Osteoblast (primary cell): Measurements from ENCODE around the gene PCDHGA12. TPM values are rescaled to one million over a fixed set of nuclear protein-coding genes. Genes with fewer than 3 reads are reported as not detected.

ENCODE experiments used
- DNase-seq: peaks from one replicate; pipeline ENCODE4 v3.0.0; 2011; ENCODE audit warnings: low spot score, mixed read lengths; ENCODE audit not compliant: insufficient read length; ENCODE audit errors: missing footprints
- H2AFZ ChIP-seq: 2 replicates; pipeline ENCODE4 v1.6.0; 2011; ENCODE audit warnings: mild to moderate bottlenecking, low read length
- H3K27ac ChIP-seq: 2 replicates; pipeline ENCODE4 v1.5.1; 2011; ENCODE audit warnings: mild to moderate bottlenecking, low read depth, low read length, moderate library complexity
- H3K27me3 ChIP-seq: 2 replicates; pipeline ENCODE4 v1.6.0; 2012; ENCODE audit warnings: mild to moderate bottlenecking, control low read depth, inconsistent platforms, low read length, moderate library complexity; ENCODE audit not compliant: insufficient read depth
- H3K36me3 ChIP-seq: 2 replicates; pipeline ENCODE4 v1.5.1; 2011; ENCODE audit warnings: mild to moderate bottlenecking, low read length, control low read depth, moderate library complexity; ENCODE audit not compliant: insufficient read depth
- H3K4me1 ChIP-seq: 2 replicates; pipeline ENCODE4 v1.5.1; 2011; ENCODE audit warnings: mild to moderate bottlenecking, low read length, control low read depth, moderate library complexity; ENCODE audit not compliant: insufficient read depth
- H3K4me2 ChIP-seq: 2 replicates; pipeline ENCODE4 v1.6.0; 2011; ENCODE audit warnings: mild to moderate bottlenecking, low read length; ENCODE audit not compliant: insufficient read depth
- H3K4me3 ChIP-seq: fragments of 200-600 bp; sonication (generic); 3 replicates; pipeline ENCODE4 v1.5.1; 2012; ENCODE audit warnings: mild to moderate bottlenecking, low read length, inconsistent platforms; ENCODE audit not compliant: insufficient read depth
- H3K79me2 ChIP-seq: 2 replicates; pipeline ENCODE4 v1.6.0; 2012; ENCODE audit warnings: mild to moderate bottlenecking, low read length, control low read depth, inconsistent platforms; ENCODE audit not compliant: insufficient read depth
- H3K9me3 ChIP-seq: 2 replicates; pipeline ENCODE4 v1.5.1; 2011; ENCODE audit warnings: low read depth, low read length, control low read depth
- H4K20me1 ChIP-seq: 2 replicates; pipeline ENCODE4 v1.6.0; 2012; ENCODE audit warnings: mild to moderate bottlenecking, low read length, control low read depth; ENCODE audit not compliant: insufficient read depth
- total RNA-seq: library from RNA; depleted of rRNA; stranded (reverse); fragments of >200 nt; gene quantifications from 2 replicates; pipeline ENCODE4 v1.2.3, GENCODE V29; 2012
- TF ChIP-seq, protein P1 (sequence below): IDR thresholded peaks from 2 replicates; pipeline ENCODE4 v1.5.1; 2011; ENCODE audit warnings: mild to moderate bottlenecking, low read depth, low read length, moderate library complexity; ENCODE audit errors: extremely low read depth

Gene PCDHGA12
- total RNA-seq, 1 donor: 20.6 TPM

DNA sequence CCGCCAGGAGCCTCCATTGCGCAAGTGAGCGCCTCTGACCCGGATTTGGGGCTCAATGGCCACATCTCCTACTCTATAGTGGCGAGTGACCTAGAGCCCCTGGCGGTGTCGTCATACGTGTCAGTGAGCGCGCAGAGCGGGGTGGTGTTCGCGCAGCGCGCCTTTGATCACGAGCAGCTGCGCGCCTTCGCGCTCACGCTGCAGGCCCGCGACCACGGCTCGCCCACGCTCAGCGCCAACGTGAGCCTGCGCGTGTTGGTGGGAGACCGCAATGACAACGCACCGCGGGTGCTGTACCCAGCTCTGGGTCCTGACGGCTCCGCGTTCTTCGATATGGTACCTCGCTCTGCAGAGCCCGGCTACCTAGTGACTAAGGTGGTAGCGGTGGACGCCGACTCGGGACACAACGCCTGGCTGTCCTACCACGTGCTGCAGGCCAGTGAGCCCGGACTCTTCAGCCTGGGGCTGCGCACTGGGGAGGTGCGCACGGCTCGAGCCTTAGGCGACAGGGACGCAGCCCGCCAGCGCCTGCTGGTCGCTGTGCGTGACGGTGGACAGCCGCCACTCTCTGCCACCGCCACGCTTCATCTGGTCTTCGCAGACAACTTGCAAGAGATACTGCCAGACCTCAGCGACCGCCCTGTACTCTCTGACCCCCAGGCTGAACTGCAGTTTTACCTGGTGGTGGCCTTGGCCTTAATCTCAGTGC is 20.6 kb upstream of the PCDHGA12 start:
- no peak for DNase-seq
- H3K9me3 ChIP-seq: peaks cover 3% of the 10 kb centered on the region
- H3K4me1 ChIP-seq: no peaks in the 10 kb centered on the region
- no peaks in the 10 kb centered on the region for H3K79me2 ChIP-seq
- H3K4me3 ChIP-seq: no peak overlapping the region
- H3K4me2 ChIP-seq: no peak overlapping the region
- H2AFZ ChIP-seq: no peak overlapping the region
- H3K36me3 ChIP-seq: no peaks in the 10 kb centered on the region
- TF ChIP-seq, protein P1, sequence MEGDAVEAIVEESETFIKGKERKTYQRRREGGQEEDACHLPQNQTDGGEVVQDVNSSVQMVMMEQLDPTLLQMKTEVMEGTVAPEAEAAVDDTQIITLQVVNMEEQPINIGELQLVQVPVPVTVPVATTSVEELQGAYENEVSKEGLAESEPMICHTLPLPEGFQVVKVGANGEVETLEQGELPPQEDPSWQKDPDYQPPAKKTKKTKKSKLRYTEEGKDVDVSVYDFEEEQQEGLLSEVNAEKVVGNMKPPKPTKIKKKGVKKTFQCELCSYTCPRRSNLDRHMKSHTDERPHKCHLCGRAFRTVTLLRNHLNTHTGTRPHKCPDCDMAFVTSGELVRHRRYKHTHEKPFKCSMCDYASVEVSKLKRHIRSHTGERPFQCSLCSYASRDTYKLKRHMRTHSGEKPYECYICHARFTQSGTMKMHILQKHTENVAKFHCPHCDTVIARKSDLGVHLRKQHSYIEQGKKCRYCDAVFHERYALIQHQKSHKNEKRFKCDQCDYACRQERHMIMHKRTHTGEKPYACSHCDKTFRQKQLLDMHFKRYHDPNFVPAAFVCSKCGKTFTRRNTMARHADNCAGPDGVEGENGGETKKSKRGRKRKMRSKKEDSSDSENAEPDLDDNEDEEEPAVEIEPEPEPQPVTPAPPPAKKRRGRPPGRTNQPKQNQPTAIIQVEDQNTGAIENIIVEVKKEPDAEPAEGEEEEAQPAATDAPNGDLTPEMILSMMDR: no peak
- H3K27ac ChIP-seq: no peak overlapping the region
- peaks cover 3% of the 10 kb centered on the region for H4K20me1 ChIP-seq
- peaks cover 11% of the 10 kb centered on the region for H3K27me3 ChIP-seq

DNA sequence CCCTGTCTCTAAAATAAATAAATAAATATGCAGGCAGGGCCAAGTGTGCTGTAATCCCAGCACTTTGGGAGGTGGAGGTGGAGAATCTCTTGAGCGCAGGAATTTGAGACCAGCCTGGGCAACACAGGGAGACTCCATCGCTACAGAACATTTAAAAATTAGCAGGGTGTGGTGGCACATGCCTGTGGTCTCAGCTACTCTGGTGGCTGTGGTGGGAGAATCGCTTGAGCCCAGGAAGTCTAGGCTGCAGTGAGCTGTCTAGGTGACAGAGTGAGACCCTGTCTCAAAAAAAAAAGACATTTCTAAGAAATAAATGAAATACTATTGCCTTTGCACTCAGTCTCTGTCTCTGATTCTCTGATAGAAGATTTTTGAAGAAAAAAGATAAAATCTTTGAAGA is 18.7 kb upstream of the PCDHGA12 start:
- no peaks in the 10 kb centered on the region for H3K4me1 ChIP-seq
- no peaks in the 10 kb centered on the region for H3K36me3 ChIP-seq
- H3K27ac ChIP-seq: no peak overlapping the region
- peaks cover 11% of the 10 kb centered on the region for H3K27me3 ChIP-seq
- H3K4me3 ChIP-seq: no peak overlapping the region
- TF ChIP-seq, protein P1: no peak
- peaks cover 3% of the 10 kb centered on the region for H3K9me3 ChIP-seq
- H3K4me2 ChIP-seq: no peak overlapping the region
- no peaks in the 10 kb centered on the region for H3K79me2 ChIP-seq
- no peaks in the 10 kb centered on the region for H4K20me1 ChIP-seq
- no peak overlapping the region for H2AFZ ChIP-seq
- no peak for DNase-seq

DNA sequence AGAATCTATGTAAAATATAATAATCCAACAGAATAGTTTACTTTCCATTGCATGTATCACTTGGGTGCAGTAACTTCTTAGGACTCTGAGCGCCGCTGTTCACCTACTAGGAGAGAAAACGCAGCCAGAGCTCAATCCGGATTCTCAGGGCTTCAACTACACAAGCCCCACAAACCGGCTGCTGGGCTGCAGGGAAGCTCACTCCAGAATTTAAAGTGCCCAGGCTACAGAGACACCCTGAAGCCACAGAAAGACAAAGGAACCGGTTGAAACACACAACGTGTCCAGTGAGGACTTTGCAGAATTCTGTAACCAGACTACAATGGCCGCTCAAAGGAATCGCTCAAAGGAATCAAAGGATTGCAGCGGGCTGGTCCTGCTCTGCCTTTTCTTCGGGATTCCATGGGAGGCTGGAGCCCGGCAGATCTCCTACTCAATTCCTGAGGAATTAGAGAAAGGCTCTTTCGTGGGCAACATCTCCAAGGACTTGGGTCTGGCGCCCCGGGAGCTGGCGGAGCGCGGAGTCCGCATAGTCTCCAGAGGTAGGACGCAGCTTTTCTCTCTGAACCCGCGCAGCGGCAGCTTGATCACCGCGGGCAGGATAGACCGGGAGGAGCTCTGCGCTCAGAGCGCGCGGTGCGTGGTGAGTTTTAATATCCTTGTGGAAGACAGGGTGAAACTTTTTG is 17.3 kb upstream of the PCDHGA12 start, which contains the start of gene PCDHGA10:
TSS of gene PCDHGA10 (plus strand) at position 134 of the 686 bp plus-strand sequence. CDS start at position 323, 189 bp downstream.
- DNase-seq: peak; percentile 94

More for the DNA sequence above, 17.3 kb upstream of the PCDHGA12 start, which contains the start of gene PCDHGA10:
- Histone ChIP-seq H3K4me2 (peak within 1 kb of the TSS; percentile 80), H3K36me3 (no peaks in the 10 kb centered on the region), H3K27me3 (peaks cover 11% of the 10 kb centered on the region), H3K9me3 (peaks cover 3% of the 10 kb centered on the region), H3K79me2 (no peaks in the 10 kb centered on the region), H3K27ac (no peak within 1 kb of the TSS), H4K20me1 (no peaks in the 10 kb centered on the region), H3K4me1 (no peaks in the 10 kb centered on the region), H3K4me3 (peak within 1 kb of the TSS; percentile 68), H2AFZ (peak within 1 kb of the TSS; percentile 71)
- TF ChIP-seq, protein P1: peak; percentile 79
